ENCODE results near the gene CLCNKA. TPM values are rescaled to one million over a fixed set of nuclear protein-coding genes. Genes with fewer than 3 reads are reported as not detected.

CLCNKA gene
- total and polyA plus RNA-seq, 9 donors, result 0.08 to 2.4 (median 1.0) TPM; not detected in 1

DNA sequence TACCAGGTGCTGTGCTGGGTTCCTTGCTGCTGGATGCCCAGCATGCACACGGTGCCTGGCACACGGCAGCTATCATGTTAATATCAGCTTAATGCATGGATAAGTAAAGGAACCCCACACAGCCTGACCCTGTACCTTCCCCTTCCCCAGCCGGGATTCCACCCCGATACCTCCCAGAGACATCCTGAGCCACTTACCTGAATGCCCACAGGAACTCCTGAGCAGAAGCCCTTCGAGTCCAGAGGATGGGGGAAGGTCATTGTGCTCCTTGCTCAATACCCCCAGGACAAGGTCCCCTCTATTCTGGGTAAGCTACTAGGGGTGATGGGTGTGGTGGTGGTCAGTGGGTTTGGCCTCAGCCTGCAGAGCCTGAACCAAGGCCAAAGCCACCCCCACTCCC lies 50.3 kb downstream of the CLCNKA start:
- Histone ChIP-seq H3K36me3 (no peaks in the 10 kb centered on the region), H3K4me1 (ENCODE audit: insufficient read depth) (no peaks in the 10 kb centered on the region), H3K9me3 (no peaks in the 10 kb centered on the region), H3K27me3 (no peaks in the 10 kb centered on the region), H3K4me3 (no peak overlapping the region), H3K27ac (no peak overlapping the region)
- intact Hi-C loops (cut with DNase I), result loop anchor here in 1 of 4 donors (10.0 kb wide), 1 partner anchor 283 kb away; the partner anchor contains the start of gene FBXO42
- no peak for DNase-seq
- 73 to 80% (median 77%) methylated on average over 5 of the region's 5 CpGs for WGBS, 3 donors
- no peak for TF ChIP-seq POLR2A (IDR thresholded peaks at IDR 0.05)
- TF ChIP-seq, protein P1, sequence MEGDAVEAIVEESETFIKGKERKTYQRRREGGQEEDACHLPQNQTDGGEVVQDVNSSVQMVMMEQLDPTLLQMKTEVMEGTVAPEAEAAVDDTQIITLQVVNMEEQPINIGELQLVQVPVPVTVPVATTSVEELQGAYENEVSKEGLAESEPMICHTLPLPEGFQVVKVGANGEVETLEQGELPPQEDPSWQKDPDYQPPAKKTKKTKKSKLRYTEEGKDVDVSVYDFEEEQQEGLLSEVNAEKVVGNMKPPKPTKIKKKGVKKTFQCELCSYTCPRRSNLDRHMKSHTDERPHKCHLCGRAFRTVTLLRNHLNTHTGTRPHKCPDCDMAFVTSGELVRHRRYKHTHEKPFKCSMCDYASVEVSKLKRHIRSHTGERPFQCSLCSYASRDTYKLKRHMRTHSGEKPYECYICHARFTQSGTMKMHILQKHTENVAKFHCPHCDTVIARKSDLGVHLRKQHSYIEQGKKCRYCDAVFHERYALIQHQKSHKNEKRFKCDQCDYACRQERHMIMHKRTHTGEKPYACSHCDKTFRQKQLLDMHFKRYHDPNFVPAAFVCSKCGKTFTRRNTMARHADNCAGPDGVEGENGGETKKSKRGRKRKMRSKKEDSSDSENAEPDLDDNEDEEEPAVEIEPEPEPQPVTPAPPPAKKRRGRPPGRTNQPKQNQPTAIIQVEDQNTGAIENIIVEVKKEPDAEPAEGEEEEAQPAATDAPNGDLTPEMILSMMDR (IDR thresholded peaks at IDR 0.05), result no peak
- no peak for TF ChIP-seq EP300 (IDR thresholded peaks at IDR 0.05)

DNA sequence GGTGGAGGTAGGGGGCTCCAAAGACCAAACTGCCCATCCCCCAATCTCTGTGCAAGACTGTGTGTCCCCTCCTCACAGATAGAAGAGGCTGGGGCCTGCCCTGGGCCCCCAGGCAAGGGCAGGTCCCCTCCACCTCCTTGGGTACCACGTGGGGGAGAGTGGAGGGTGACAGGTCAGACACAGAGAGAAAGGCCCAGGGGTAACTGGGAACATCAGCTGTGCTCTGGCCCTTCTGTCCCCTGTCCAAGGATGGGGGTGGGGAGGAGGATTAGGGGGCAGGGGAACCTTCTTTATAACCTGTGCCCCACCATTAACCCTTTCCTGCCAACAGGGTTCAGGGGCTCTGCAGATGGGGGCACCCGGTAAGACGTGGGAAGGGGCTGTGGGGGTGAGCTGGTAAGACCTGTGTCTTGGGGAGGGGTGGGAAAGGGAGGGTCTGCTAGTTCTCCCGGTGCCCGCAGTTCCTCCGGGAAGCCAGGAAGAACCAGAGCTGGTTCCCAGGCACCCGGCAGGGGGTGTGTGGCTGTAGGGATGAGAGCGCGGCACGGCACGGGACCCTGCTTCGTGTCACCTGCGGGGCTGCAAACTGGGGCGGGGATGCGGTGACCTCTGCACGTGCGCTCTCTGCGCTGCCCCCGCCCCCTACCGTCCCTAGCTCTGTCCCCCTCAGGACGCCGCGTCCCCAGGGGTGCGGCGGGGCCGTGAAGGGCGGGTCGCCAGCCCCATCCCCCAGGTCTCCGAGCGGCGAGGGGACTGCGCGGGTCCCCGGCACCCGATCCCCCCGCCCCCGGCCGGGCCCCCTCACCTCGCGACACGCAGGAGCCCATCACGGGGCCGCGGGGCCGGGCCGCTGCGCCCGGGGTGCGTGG lies 51.0 kb downstream of the CLCNKA start:
- TF ChIP-seq, protein P1 (IDR thresholded peaks at IDR 0.05), result no peak
- no peak for TF ChIP-seq POLR2A (IDR thresholded peaks at IDR 0.05)
- TF ChIP-seq EP300 (IDR thresholded peaks at IDR 0.05), result no peak
- Histone ChIP-seq H3K9me3 (no peaks in the 10 kb centered on the region), H3K4me1 (ENCODE audit: insufficient read depth) (no peaks in the 10 kb centered on the region), H3K36me3 (no peaks in the 10 kb centered on the region), H3K27ac (no peak overlapping the region), H3K27me3 (no peaks in the 10 kb centered on the region), H3K4me3 (peak overlapping the region; percentile 33)
- WGBS, 3 donors, result 8 to 13% (median 8%) methylated on average over 25 to 49 of the region's 49 CpGs
- no peak for DNase-seq
- intact Hi-C loops (cut with DNase I), result loop anchor here in 1 of 4 donors (10.0 kb wide), 1 partner anchor 282 kb away; the partner anchor contains the start of gene FBXO42

DNA sequence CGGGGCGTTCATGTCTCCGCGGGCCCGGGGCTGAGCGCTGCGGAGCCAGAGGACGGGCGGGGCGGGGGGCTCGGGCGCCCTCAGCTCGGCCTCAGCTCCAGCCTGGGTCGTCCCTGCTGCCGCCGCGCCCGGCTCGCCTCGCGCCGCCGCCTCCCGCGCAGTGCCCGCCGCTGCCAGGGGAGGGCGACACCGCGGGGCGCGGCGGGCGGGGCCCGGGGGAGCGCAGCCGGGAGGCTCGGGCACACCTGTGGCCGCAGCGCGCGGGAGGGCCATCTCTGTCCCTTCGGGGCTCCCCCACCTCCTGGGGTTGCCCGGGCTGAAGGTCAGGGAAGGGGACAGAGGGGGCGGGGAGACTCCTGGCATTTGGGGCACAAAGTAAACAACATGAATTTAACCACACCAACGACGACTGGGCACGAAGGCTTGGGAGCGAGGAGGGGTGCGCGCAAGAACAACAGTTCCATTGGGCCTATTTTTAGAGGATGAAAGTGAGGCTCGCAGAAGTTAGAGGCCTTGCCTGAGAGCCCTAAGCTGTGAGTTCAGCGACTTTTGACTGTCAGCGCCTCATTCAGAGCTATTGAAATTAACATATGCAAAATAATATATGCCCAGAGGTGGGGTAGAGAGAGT lies 51.8 kb downstream of the CLCNKA start, which contains the start of gene FAM131C:
FAM131C (minus strand) TSS at position 162 of the 630 bp plus-strand sequence. CDS start 209 bp downstream, outside the sequence.
- 3 to 11% (median 10%) methylated on average over 17 to 54 of the region's 54 CpGs for WGBS, 3 donors
- Histone ChIP-seq H3K4me1 (ENCODE audit: insufficient read depth) (no peaks in the 10 kb centered on the region), H3K27me3 (no peaks in the 10 kb centered on the region), H3K27ac (no peak within 1 kb of the TSS), H3K9me3 (no peaks in the 10 kb centered on the region), H3K36me3 (no peaks in the 10 kb centered on the region), H3K4me3 (peak within 1 kb of the TSS; percentile 33)
- TF ChIP-seq, protein P1 (IDR thresholded peaks at IDR 0.05), result peak in 2 of 3 donors; percentile 43 to 44
- no peak for TF ChIP-seq EP300 (IDR thresholded peaks at IDR 0.05)
- no peak for TF ChIP-seq POLR2A (IDR thresholded peaks at IDR 0.05)
- peak in 1 of 5 donors; percentile 41 for DNase-seq
- intact Hi-C loops (cut with DNase I), result loop anchor here in 1 of 4 donors (10.0 kb wide), 1 partner anchor 281 kb away; the partner anchor contains the start of gene FBXO42

DNA sequence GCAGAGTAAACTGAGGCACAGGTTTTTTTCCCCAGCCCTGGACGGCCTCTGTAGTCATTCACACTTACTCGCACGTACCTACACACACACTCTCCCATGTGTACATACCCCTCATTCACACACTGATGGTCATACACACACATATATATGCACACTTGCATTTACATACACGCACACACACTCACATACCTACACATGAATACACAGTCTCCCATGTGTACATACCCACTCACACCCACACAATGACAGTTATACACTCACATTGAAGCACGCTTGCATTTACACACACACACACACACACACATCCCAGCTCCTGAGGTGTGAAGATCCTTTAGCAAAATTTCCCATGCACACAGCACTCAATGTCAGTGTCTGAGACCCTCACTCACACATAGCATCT lies 52.4 kb downstream of the CLCNKA start:
- intact Hi-C loops (cut with DNase I), result loop anchor here in 1 of 4 donors (10.0 kb wide), 1 partner anchor 281 kb away; the partner anchor contains the start of gene FBXO42
- TF ChIP-seq EP300 (IDR thresholded peaks at IDR 0.05) (no peak), POLR2A (IDR thresholded peaks at IDR 0.05) (no peak)
- TF ChIP-seq, protein P1 (IDR thresholded peaks at IDR 0.05), result no peak
- H3K9me3 ChIP-seq, result no peaks in the 10 kb centered on the region
- H3K36me3 ChIP-seq, result no peaks in the 10 kb centered on the region
- peaks cover 1% of the 10 kb centered on the region for H3K4me1 ChIP-seq (ENCODE audit: insufficient read depth)
- DNase-seq, result no peak
- H3K27ac ChIP-seq, result no peak overlapping the region
- H3K4me3 ChIP-seq, result no peak overlapping the region
- 84 to 86% (median 86%) methylated on average over 5 of the region's 5 CpGs for WGBS, 3 donors
- H3K27me3 ChIP-seq, result no peaks in the 10 kb centered on the region

All from ovary (tissue), 9 donors.